ENCODE results near the gene SDCCAG8.
A peak's percentile ranks its signal among the peaks of the same experiment; 100 is the strongest.

SDCCAG8 gene

GRCh38 chr1:243343970-243344937, 88.4 kb downstream of the SDCCAG8 start:
- peak; percentile 47 for DNase-seq (ENCODE audit: low spot score)
- TF ChIP-seq CTCF (IDR thresholded peaks at IDR 0.05; ENCODE audit: borderline replicate concordance, control extremely low read depth, extremely low read depth, insufficient read depth, missing control alignments): peak; percentile 31
- in situ Hi-C loops (cut with MboI; ENCODE audit: low sequenced_read_pairs, unreplicated experiment): loop anchor here (10.0 to 25.0 kb wide), 4 partner anchors 251 to 931 kb away; no protein-coding TSS in a partner anchor

GRCh38 chr1:243345205-243345604, 89.4 kb downstream of the SDCCAG8 start:
- DNase-seq (ENCODE audit: low spot score): no peak
- peak; percentile 21 for TF ChIP-seq CTCF (IDR thresholded peaks at IDR 0.05; ENCODE audit: borderline replicate concordance, control extremely low read depth, extremely low read depth, insufficient read depth, missing control alignments)
- in situ Hi-C loops (cut with MboI; ENCODE audit: low sequenced_read_pairs, unreplicated experiment): loop anchor here (10.0 to 25.0 kb wide), 4 partner anchors 250 to 930 kb away; no protein-coding TSS in a partner anchor

GRCh38 chr1:243346016-243346415, 90.2 kb downstream of the SDCCAG8 start:
- in situ Hi-C loops (cut with MboI; ENCODE audit: low sequenced_read_pairs, unreplicated experiment): loop anchor here (10.0 to 25.0 kb wide), 4 partner anchors 249 to 929 kb away; no protein-coding TSS in a partner anchor
- no peak for DNase-seq (ENCODE audit: low spot score)
- no peak for TF ChIP-seq CTCF (IDR thresholded peaks at IDR 0.05; ENCODE audit: borderline replicate concordance, control extremely low read depth, extremely low read depth, insufficient read depth, missing control alignments)

GRCh38 chr1:243346468-243346867, 90.6 kb downstream of the SDCCAG8 start:
- in situ Hi-C loops (cut with MboI; ENCODE audit: low sequenced_read_pairs, unreplicated experiment): loop anchor here (10.0 to 25.0 kb wide), 4 partner anchors 248 to 928 kb away; no protein-coding TSS in a partner anchor
- no peak for DNase-seq (ENCODE audit: low spot score)
- TF ChIP-seq CTCF (IDR thresholded peaks at IDR 0.05; ENCODE audit: borderline replicate concordance, control extremely low read depth, extremely low read depth, insufficient read depth, missing control alignments): no peak

- in situ Hi-C loops (cut with MboI; ENCODE audit: low sequenced_read_pairs, unreplicated experiment): loop anchor here (10.0 to 25.0 kb wide), 4 partner anchors 246 to 926 kb away; no protein-coding TSS in a partner anchor
- DNase-seq (ENCODE audit: low spot score): no peak
- TF ChIP-seq CTCF (IDR thresholded peaks at IDR 0.05; ENCODE audit: borderline replicate concordance, control extremely low read depth, extremely low read depth, insufficient read depth, missing control alignments): no peak
These were observed 92.5 kb downstream of the SDCCAG8 start for GRCh38 chr1:243348331-243348730.

- DNase-seq (ENCODE audit: low spot score): no peak
- in situ Hi-C loops (cut with MboI; ENCODE audit: low sequenced_read_pairs, unreplicated experiment): loop anchor here (10.0 to 25.0 kb wide), 4 partner anchors 246 to 926 kb away; no protein-coding TSS in a partner anchor
- no peak for TF ChIP-seq CTCF (IDR thresholded peaks at IDR 0.05; ENCODE audit: borderline replicate concordance, control extremely low read depth, extremely low read depth, insufficient read depth, missing control alignments)
These were observed 93.3 kb downstream of the SDCCAG8 start for GRCh38 chr1:243349128-243349527.

Data from GM13976 (cell line).